Epithelial cell of proximal tubule (primary cell): ENCODE results near the gene SEC23IP. TPM values are rescaled to one million over a fixed set of nuclear protein-coding genes. Genes with fewer than 3 reads are reported as not detected.
"Not testable (repeated sequence)": the region's sequence is repeated elsewhere in the genome, so short reads cannot be mapped to it uniquely, and the experiment has no call there.

ENCODE experiments used
- DNase-seq: peaks from one replicate; pipeline ENCODE4 v3.0.0-alpha.2; 2011; ENCODE audit warnings: low read depth
- H3K4me3 ChIP-seq: 2 replicates; pipeline ENCODE4 v1.5.1; 2011; ENCODE audit warnings: low read depth, mild to moderate bottlenecking, low read length
- total RNA-seq: library from RNA; depleted of rRNA; stranded (reverse); fragments of >200 nt; gene quantifications from 2 replicates; pipeline ENCODE4 v1.2.3, GENCODE V29; 2015
- TF ChIP-seq, protein P1 (sequence below): conservative IDR thresholded peaks from 2 replicates; pipeline ENCODE4 v1.5.1; 2012; ENCODE audit warnings: low read depth, mild to moderate bottlenecking, low read length

Gene SEC23IP
- total RNA-seq, 1 donor from 2014 or later = 33.0 TPM

DNA sequence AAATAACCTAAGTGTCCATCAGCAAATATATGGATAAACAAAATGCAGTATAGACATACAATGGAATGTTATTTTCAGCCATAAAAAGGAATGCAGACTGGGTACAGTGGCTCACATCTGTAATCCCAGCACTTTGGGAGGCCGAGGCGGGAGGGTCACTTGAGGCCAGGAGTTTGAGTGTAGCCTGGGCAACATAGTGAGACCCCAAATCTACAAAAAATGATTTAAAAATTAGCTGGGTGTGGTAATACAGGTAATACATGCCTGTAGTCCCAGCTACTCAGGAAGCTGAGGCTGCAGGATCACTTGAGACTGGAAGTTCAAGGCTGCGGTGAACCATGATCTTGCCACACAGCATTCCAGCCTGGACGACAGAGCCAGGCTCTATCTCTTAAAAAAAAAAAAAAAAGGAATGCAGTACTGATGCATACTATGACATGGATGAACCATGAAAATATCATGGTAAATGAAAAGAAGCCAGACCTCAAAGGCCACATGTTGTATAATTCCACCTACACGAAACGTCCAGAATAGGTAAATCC lies 26.8 kb upstream of the SEC23IP start:
- TF ChIP-seq, protein P1, sequence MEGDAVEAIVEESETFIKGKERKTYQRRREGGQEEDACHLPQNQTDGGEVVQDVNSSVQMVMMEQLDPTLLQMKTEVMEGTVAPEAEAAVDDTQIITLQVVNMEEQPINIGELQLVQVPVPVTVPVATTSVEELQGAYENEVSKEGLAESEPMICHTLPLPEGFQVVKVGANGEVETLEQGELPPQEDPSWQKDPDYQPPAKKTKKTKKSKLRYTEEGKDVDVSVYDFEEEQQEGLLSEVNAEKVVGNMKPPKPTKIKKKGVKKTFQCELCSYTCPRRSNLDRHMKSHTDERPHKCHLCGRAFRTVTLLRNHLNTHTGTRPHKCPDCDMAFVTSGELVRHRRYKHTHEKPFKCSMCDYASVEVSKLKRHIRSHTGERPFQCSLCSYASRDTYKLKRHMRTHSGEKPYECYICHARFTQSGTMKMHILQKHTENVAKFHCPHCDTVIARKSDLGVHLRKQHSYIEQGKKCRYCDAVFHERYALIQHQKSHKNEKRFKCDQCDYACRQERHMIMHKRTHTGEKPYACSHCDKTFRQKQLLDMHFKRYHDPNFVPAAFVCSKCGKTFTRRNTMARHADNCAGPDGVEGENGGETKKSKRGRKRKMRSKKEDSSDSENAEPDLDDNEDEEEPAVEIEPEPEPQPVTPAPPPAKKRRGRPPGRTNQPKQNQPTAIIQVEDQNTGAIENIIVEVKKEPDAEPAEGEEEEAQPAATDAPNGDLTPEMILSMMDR = no peak
- H3K4me3 ChIP-seq = no peak overlapping the region
- DNase-seq = no peak

DNA sequence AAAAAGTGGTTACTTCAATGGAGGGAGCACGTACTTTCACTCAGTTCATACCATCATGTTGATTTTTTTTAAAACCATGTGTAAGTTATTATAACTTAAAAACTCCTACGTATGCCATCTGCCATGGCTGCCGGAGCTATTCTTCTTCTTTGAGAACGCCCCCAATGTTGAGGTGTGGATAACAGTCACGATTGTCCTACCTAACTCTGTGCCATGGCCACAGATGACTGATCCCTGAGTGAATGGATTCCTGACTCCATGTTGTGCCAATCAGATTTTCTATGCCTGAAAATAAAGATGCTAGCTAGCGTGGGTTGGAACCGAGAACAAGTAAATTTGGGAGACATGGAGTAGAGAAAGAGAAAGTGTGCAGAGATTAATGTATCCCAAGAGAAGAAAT lies 25.2 kb upstream of the SEC23IP start:
- TF ChIP-seq, protein P1 = no peak
- H3K4me3 ChIP-seq = no peak overlapping the region

DNA sequence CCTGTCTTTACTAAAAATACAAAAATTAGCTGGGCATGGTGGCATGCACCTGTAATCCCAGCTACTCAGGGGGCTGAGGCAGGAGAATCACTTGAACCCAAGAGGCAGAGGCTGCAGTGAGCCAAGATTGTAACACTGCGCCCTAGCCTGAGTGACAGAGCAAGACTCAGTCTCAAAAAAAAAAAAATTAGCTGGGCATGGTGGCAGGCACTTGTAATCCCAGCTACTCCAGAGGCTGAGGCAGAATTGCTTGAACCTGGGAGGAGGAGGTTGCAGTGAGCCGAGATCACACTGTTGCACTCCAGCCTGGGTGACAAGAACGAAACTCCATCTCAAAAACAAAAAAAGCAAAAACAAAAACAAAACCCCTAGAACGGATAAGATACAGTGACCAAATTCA lies 23.1 kb upstream of the SEC23IP start:
- not testable (repeated sequence) for H3K4me3 ChIP-seq, DNase-seq

More for the DNA sequence above, 25.2 kb upstream of the SEC23IP start:
- no peak for DNase-seq

DNA sequence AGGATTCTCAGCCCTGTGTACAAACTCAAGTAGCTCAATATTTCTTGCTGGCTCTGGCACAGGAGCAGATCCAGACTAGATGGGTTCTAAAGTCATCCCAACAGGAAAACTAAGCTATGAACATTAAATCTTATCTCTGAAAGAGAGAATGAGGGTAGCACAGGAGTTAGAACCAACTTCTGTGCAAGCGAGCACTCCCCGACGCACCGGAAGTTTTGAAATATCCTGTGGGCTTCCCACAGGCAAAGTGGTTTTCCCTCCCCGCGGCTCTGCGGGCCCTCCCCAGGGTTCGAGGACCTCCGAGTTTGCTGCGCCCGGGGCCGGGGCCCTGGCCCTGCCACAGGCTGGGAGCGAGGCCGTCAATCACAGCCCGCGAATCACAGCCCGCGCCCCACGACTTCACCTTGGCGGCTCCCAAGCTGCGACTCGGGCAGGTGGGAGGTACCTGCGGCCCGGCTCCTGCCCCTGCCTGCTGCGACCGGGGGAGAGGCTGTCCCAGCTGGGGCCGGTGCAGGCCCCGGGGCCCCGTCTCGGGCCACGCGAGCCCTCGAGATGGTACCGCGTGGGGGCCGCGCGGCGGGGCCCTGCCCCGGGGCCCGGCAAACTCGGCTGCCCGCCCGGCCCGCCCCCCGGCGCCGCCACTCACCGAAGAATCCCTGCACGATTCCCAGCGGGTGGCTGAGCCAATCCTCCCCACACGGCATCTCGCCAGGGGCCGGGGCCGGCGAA lies 20.5 kb upstream of the SEC23IP start:
- peak overlapping the region; percentile 64 for H3K4me3 ChIP-seq
- TF ChIP-seq, protein P1 = no peak
- DNase-seq = no peak

DNA sequence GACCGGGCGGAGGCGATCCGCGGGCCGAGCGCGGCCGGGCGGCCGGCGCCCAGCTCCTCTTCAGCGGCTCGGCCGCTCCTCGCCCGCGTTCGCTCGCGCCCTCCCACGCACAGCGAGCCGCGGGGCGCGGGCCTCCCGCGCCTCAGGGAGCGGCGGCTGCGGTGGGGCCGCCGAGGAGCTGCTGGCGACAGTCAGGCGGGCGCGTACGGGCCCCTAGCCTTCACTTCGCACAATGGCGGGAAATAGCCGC lies 20.0 kb upstream of the SEC23IP start, which contains the start of gene MCMBP:
Gene MCMBP (minus strand): TSS at position 234 of the 250 bp plus-strand sequence. CDS start 259 bp downstream, outside the sequence.
- peak within 1 kb of the TSS; percentile 64 for H3K4me3 ChIP-seq
- TF ChIP-seq, protein P1 = no peak
- DNase-seq = no peak

DNA sequence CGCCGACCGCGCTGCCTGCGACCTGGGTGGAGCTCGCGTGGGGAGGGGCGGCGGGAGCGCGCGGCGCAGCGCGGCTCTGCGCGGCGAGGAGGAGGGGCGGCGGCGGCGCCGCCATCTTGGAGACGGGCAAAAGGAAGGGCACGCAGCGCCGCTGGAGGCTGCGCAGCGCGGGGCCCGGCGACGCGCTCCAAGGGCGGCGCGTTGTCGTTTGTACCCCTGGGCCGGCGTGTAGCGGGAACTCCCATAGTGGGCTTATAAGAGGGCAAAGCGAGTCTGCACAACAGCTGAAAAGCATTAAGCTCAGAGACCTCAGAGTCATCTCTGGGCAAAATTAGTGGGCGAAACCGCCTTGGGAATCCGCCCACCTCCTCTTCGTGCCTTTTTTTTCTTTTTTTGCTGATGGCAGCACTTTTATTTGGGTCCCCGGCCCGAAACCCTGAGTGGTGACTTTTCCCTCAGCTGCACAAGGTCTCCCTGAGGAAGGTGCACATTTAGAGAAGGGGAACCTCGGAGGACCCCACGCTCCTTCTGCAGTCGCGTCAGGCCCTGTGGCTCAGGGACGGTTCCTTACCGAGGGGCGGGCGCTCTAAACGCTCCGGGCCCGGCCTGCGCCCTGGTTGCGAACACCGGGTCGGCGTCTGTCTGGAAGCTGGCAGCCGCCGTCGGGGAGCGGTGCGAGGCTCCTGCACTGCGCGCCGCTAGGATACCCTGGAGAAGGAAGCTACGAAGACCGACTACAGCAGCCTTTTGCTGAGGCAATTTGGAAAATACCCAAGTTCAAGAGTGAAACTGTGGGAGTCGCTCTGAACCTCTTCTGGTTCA lies 19.5 kb upstream of the SEC23IP start:
- H3K4me3 ChIP-seq = peak overlapping the region; percentile 64
- no peak for DNase-seq
- TF ChIP-seq, protein P1 = no peak

DNA sequence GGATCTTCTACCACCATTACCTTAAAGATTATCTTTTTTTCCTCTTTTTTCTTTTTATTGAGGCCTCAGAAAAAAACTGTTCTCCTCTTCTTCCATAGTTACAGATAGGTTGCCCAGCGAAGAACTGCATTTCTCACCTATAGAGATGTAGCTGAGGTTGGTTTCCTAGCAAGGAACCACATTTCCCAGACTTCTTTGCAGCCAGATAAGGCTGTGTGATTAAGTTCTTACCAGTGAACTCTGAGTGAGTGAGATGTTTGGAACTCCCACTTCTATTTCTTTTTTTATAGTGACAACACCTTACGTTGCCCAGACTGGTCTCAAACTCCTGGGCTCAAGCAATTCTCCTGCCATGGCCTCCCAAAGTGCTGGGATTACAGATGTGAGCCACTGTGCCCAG lies 14.0 kb upstream of the SEC23IP start:
- no peak for DNase-seq
- TF ChIP-seq, protein P1 = no peak
- no peak overlapping the region for H3K4me3 ChIP-seq

DNA sequence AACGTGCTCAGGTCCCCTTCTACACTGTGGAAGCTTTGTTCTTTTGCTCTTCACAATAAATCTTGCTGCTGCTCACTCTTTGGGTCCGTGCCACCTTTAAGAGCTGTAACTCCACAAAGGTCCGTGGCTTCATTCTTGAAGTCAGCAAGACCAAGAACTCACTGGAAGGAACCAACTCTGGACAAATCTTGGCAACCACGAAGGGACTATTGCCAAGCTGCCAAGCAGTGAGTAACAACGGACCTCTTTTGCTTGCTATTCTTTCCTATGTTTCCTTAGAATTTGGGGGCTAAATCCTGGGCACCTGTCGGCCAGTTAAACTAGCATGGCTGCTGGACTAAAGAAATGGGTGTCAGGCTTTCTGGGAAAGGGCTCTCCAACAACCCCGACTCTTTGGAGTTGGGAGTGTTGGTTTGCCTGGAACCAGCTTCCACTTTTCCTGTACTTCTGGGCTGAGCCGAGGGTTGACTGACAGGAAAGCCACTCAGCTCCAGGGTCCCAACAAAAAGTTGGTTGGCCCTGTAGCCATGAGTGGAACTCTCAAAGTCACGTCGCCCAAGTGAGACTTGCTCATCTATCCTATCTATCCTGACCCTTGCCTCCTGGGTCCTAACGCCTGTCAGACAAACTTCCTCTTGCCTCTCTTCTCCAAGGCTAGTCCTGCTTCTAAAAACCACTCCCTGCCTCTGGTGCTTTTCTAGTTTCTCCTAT lies 8.5 kb upstream of the SEC23IP start:
- DNase-seq, H3K4me3 ChIP-seq: not testable (repeated sequence)

DNA sequence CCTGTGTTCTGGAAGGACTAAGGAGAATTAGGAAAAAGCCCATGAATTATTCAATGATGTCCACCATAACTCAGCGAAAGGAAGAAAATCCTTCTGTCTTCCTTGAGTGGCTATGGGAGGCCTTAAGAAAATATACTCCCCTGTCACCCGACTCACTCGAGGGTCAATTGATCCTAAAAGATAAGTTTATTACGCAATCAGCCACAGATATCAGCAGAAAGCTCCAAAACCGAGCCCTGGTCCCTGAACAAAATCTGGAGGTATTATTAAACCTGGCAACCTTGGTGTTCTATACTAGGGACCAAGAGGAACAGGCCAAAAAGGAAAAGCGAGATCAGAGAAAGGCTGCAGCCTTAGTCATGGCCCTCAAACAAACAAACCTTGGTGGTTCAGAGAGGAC lies 6.5 kb upstream of the SEC23IP start:
- not testable (repeated sequence) for H3K4me3 ChIP-seq, DNase-seq

DNA sequence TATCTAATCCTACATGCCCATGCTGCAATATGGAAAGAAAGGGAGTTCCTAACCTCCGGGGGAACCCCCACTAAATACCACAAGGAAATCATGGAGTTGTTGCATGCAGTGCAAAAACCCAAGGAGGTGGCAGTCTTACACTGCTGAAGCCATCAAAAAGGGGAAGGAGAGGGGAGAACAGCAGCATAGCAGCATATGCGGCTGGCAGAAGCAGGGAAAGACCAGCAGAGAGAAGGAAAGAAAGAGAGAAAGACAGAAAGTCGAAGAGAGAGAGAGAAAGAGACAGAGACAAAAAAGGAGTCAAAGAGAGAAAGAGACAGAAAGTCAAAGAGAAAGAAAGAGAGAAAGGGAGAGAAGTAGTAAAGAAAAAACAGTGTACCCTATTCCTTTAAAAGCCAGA lies 3.8 kb upstream of the SEC23IP start:
- H3K4me3 ChIP-seq, DNase-seq: not testable (repeated sequence)

DNA sequence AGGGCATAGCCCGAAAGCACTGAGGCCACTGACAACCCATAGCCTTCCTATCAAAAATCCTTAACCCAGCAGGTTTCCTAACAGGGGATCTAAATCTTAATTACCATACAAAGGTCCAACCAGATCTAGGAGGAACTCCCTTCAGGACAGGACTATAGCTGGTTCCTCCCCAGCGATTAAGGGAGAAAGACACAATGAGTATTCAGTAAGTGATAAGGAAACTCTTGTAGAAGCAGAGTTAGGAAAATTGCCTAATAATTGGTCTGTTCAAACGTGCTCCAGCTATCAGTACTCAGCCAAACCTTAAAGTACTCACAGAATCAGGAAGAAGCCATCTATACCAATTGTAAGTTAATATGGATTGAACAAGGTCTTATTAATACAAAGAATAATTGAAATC lies 3.3 kb upstream of the SEC23IP start:
- not testable (repeated sequence) for H3K4me3 ChIP-seq, DNase-seq
